ENCODE data around the gene CHMP1A.

Gene CHMP1A

DNA sequence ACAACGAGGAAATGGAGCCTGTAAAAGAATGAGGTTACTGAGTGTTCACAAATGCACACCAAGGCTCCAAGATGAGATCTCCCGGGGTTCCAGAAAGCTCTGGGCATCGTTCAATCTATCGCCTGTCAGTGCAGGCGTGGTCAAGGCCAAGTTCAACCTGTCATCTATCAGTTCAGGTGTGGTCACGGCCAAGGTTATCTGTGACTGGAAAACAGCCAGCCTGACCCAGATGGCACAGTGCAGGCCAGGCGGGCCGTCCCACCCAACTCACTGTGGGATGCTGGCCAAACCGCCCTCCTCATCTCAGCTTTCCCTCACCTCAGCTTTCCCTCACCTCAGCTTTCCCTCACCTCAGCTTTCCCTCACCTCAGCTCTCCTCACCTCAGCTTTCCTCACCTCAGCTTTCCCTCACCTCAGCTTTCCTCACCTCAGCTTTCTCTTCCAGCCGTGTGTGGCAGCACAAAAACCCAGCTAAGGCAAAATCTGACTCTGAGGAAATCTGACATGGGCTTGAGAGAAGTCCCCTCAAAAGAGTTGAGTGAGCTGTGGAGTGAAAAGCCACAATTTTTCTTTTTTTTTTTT is 2.4 kb downstream of the CHMP1A start:
- TF ChIP-seq SIN3A (IDR thresholded peaks at IDR 0.05; ENCODE audit: borderline replicate concordance, insufficient read depth, low read length) (no peak), FOXP2 (optimal IDR thresholded peaks at IDR 0.05; ENCODE audit: borderline replicate concordance, extremely low read depth, extremely low read length, insufficient read depth) (no peak), TAF1 (IDR thresholded peaks at IDR 0.05; ENCODE audit: borderline replicate concordance, insufficient read depth, low read length) (no peak), REST (IDR thresholded peaks at IDR 0.05; ENCODE audit: insufficient read depth in 1 of 2, low read depth in 2 of 2, low read length in 2 of 2) (no peak), POLR2AphosphoS5 (IDR thresholded peaks at IDR 0.05; ENCODE audit: low read depth, low read length) (no peak)

- TF ChIP-seq FOXP2 (optimal IDR thresholded peaks at IDR 0.05; ENCODE audit: borderline replicate concordance, extremely low read depth, extremely low read length, insufficient read depth) (no peak), SIN3A (IDR thresholded peaks at IDR 0.05; ENCODE audit: borderline replicate concordance, insufficient read depth, low read length) (no peak), REST (IDR thresholded peaks at IDR 0.05; ENCODE audit: insufficient read depth in 1 of 2, low read depth in 2 of 2, low read length in 2 of 2) (no peak), POLR2AphosphoS5 (IDR thresholded peaks at IDR 0.05; ENCODE audit: low read depth, low read length) (no peak), TAF1 (IDR thresholded peaks at IDR 0.05; ENCODE audit: borderline replicate concordance, insufficient read depth, low read length) (no peak)
Measured at GRCh38 chr16:89653656-89654295, 3.7 kb downstream of the CHMP1A start.

DNA sequence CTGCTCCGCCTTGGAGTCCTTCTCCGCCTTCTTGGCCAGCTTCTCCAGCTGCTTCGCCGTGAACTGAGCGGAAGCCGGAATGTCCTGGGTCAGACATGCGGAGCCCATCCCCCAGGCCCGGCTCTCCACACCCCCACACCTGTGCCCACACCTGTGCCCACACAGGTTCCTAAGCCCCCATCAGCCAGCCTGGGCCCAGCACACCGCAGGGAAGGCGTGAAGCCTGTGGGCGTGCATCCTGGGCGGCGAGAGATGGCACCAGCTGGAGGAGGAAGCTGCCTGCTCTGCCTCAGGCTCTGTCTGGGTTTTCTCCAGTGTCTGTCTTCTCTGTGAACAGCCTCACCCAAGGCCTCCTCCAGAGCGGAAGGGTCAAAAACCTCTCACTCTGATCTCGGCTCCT is 5.9 kb downstream of the CHMP1A start:
- no peak for TF ChIP-seq TAF1 (IDR thresholded peaks at IDR 0.05; ENCODE audit: borderline replicate concordance, insufficient read depth, low read length)
- no peak for TF ChIP-seq POLR2AphosphoS5 (IDR thresholded peaks at IDR 0.05; ENCODE audit: low read depth, low read length)
- no peak for TF ChIP-seq SIN3A (IDR thresholded peaks at IDR 0.05; ENCODE audit: borderline replicate concordance, insufficient read depth, low read length)
- TF ChIP-seq REST (IDR thresholded peaks at IDR 0.05; ENCODE audit: insufficient read depth in 1 of 2, low read depth in 2 of 2, low read length in 2 of 2), result no peak
- no peak for TF ChIP-seq FOXP2 (optimal IDR thresholded peaks at IDR 0.05; ENCODE audit: borderline replicate concordance, extremely low read depth, extremely low read length, insufficient read depth)

- TF ChIP-seq SIN3A (IDR thresholded peaks at IDR 0.05; ENCODE audit: borderline replicate concordance, insufficient read depth, low read length) (no peak), POLR2AphosphoS5 (IDR thresholded peaks at IDR 0.05; ENCODE audit: low read depth, low read length) (no peak), TAF1 (IDR thresholded peaks at IDR 0.05; ENCODE audit: borderline replicate concordance, insufficient read depth, low read length) (no peak), FOXP2 (optimal IDR thresholded peaks at IDR 0.05; ENCODE audit: borderline replicate concordance, extremely low read depth, extremely low read length, insufficient read depth) (no peak), REST (IDR thresholded peaks at IDR 0.05; ENCODE audit: insufficient read depth in 1 of 2, low read depth in 2 of 2, low read length in 2 of 2) (no peak)
Measured at GRCh38 chr16:89646906-89647305, 10.6 kb downstream of the CHMP1A start.

Measured in PFSK-1 (cell line).